NB4 (cell line): ENCODE results near the gene PCCA.
A peak's percentile ranks its signal among the peaks of the same experiment; 100 is the strongest.

Experiments used
- DNase-seq: peaks from one replicate; pipeline ENCODE4 v3.0.0; 2010; ENCODE audit warnings: low read depth
- H3K4me3 ChIP-seq: one replicate; pipeline ENCODE4 v1.5.1; 2011; ENCODE audit warnings: mild to moderate bottlenecking, low read depth, low read length, moderate library complexity
- CTCF ChIP-seq: IDR thresholded peaks from one replicate; pipeline ENCODE4 v1.5.1; 2012; ENCODE audit warnings: low read depth, low read length
- MAX ChIP-seq: IDR thresholded peaks from 2 replicates; pipeline ENCODE4 v1.6.1; 2011; ENCODE audit warnings: low read depth, low read length
- MYC ChIP-seq: IDR thresholded peaks from 2 replicates; pipeline ENCODE4 v1.6.1; 2011; ENCODE audit warnings: low read depth, low read length
- POLR2A ChIP-seq: IDR thresholded peaks from 2 replicates; pipeline ENCODE4 v1.6.1; 2011; ENCODE audit warnings: mild to moderate bottlenecking; ENCODE audit not compliant: insufficient read length; ENCODE audit errors: extremely low read depth

The PCCA gene

GRCh38 chr13:100543872-100544602 lies 455.1 kb downstream of the PCCA start:
- DNase-seq, result peak; percentile 24

GRCh38 chr13:100544866-100545683 lies 456.2 kb downstream of the PCCA start:
- no peak overlapping the region for H3K4me3 ChIP-seq
- no peak for DNase-seq
- TF ChIP-seq POLR2A (no peak), MYC (no peak), MAX (no peak), CTCF (no peak)

More at GRCh38 chr13:100543872-100544602, 455.1 kb downstream of the PCCA start:
- TF ChIP-seq MYC, result no peak
- no peak for TF ChIP-seq MAX
- no peak for TF ChIP-seq CTCF
- TF ChIP-seq POLR2A, result no peak
- H3K4me3 ChIP-seq, result no peak overlapping the region

GRCh38 chr13:100545684-100546061 lies 456.8 kb downstream of the PCCA start:
- no peak for DNase-seq
- TF ChIP-seq MYC (no peak), MAX (no peak), CTCF (no peak), POLR2A (no peak)
- H3K4me3 ChIP-seq, result no peak overlapping the region

- no peak overlapping the region for H3K4me3 ChIP-seq
- no peak for TF ChIP-seq MAX
- no peak for TF ChIP-seq POLR2A
- no peak for TF ChIP-seq CTCF
- TF ChIP-seq MYC, result no peak
- no peak for DNase-seq
These were observed 458.0 kb downstream of the PCCA start for GRCh38 chr13:100546713-100547405.

- no peak for DNase-seq
- TF ChIP-seq CTCF (no peak), POLR2A (no peak), MAX (no peak), MYC (no peak)
- no peak overlapping the region for H3K4me3 ChIP-seq
These were observed 458.9 kb downstream of the PCCA start for GRCh38 chr13:100547791-100548201.
